Suppressor macrophage treated with lipopolysaccharide for 1 hour (primary cell): ENCODE measurements around the gene DENND4A.
A peak's percentile ranks its signal among the peaks of the same experiment; 100 is the strongest.
"Not testable (repeated sequence)": the region's sequence is repeated elsewhere in the genome, so short reads cannot be mapped to it uniquely, and the experiment has no call there.

Experiments used
- DNase-seq, 3 donors: peaks; one replicate each; pipeline ENCODE4 v3.0.0-alpha.2; 2020 to 2022

DENND4A gene

GRCh38 chr15:65623103-65623502, 169.0 kb downstream of the DENND4A start:
- DNase-seq = no peak

DNA sequence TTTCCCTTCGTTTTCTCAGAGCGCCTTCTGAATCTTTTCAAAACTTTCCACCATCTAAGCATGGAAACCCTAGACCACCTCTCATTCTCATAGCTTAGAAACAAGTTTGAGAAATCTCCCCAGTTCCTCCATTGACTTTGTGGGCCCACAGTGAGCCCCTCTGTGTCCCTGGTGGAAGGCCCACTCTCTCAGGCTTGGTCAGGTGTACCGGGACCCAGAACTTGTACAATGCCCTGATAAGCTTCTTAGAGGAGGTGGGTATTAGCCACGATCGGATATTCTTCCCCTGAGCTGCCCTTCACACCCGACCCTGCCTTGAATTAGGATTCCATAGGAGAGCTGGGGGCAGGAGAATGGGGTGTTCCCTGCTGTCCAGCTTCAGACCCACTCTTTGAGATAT, 170.5 kb downstream of the DENND4A start, which contains the start of gene SLC24A1:
SLC24A1 (plus strand) TSS at position 301 of the 400 bp plus-strand sequence. CDS start 2,143 bp downstream, outside the sequence.
- no peak for DNase-seq

DNA sequence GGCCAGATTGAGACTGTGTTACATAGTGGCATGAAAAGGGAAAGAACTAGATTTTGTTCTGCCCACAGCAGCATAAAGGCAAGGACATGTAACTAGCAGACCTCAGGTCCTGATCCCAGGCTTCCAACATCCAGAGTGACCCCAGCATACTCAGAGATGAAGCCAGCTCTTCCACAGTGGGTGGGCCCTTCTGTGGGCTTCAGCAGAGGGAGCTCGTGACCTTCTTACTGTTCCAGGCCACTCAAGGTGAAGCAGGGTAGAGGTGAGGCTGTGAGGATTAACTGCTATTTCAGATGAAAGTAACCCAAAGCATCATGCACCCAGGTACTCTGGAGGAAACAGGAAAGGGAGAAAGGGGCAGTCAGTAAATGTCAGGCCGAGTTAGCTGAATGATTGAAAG, 171.3 kb downstream of the DENND4A start:
- DNase-seq = no peak

DNA sequence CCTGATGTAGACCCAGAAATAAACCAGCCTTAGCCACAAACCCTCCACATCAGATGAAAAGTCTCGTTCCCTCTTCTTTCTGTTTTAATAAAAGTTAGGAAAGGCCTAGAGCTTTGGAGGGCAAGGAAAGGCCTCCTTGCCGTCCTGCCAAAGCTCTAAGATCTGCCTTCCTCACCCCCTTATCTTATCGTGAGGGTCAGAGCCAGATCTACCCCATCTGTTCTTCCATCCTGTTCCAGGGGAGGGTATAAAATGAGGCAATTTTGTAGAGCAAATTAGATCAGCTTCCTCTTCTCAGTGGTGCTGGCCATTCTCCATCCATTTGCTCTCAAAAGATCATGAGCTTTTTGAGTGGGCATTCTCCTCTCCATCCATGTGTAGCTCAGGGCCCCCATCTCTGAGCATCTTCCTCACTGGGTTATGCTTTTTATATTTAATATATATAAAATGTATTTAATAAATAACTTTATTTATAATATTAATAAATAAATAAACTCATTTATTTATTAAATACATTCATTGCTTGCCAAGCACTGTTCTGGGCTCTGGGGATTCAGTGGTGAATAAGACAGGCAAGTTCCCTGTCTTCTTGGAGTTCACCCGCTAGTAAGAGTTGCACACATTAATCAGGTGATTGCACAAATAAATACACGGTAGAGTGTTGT, 172.3 kb downstream of the DENND4A start:
- no peak for DNase-seq

- no peak for DNase-seq
Measured at GRCh38 chr15:65618560-65619109, 173.5 kb downstream of the DENND4A start.

- not testable (repeated sequence) for DNase-seq
Measured at GRCh38 chr15:65615887-65616286, 176.2 kb downstream of the DENND4A start.

DNA sequence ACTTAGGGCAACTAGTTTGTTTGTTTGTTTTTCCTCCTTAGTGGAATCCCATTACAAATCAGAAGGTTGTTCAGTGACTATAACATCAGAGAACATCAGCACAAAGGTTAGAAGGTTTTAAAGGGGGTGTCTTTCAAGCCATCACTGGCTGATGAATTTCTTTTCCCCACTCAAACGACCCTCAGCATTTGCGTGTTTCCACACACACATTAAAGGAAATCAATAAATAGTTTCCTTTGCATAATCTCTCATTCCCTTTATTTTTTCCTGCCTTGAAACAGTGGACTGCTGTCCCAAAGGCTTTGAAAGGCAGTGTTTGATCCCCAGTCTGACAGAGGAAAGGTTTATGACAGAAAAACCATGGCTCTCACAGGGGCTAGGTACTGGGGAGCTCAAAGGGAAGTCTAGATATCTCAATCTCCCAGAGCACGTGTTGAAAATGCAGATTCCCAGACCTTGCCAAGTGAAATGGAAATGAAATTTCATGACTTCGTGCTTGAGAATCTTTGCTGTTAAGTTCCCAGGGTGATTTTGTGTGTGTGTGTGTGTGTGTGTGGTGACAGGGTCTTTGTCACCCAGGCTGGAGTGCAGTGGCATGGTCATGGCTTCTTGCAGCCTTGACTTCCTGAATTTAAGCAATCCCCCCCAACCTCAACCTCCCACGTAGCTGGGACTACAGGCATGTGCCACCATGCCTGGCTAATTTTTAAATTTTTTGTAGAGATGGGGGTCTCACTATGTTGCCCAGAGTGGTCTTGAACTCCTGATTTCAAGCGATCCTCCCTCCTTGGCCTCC, 178.9 kb downstream of the DENND4A start:
- peak; percentile 46 to 53 (median 47) for DNase-seq

DNA sequence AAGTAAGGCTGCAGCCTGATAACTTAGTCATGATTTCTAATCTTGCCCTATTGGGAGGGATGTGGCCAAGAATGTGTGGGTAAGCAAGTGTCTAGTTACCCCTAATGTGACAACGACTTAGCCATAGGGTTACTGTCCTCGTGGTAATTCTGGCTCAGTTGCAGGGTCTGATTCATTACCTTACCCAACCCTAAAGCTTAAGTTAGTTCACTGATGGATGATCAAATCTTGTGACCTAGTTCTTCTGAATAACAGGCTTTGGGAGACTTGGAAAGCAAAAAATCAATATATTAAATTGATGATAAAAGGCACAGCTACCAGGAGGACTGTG, 179.5 kb downstream of the DENND4A start:
- DNase-seq = peak in 2 of 3 donors; percentile 43 to 61

GRCh38 chr15:65611888-65612615, 180.0 kb downstream of the DENND4A start:
- no peak for DNase-seq

DNA sequence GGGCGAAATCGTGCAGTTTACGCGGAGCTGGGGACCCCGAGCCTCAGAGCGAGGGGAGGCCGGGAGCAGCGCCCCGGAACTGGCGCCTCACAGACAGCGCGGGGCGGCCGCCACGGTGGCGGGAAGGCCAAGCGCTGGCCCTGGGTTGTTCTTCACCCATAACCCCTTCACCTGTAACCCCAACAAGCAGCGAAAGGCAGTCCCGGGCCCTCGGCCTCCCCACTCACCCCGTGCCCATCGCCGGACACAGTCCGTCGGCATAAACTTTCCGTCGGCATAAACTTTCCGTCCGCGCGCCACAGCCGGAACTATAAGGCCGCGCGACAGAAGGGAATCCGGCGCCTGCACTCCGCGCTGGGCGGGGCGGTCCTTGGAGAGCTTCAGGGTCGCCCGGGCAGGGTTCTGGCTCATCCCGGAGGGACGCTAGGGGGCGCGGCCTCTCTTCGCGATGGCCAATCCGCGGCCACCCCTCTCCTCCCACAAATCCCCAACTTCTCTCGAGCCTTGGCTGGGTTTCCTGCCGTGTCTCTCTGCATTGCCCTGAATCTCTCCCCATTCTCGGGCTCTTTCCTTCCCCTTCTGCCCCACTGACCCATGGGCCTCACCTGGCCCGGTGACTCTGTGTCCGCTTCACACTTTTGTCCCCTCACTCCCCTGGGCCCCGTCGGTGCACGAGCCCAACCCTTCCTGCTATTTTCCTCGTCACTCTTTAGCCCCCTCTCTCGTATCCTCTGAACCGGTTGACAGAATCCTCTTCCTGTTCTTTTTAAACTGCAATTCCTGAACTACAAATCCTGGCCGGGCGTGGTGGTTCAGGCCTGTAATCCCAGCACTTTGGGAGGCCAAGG, 181.0 kb downstream of the DENND4A start, which contains the start of gene INTS14:
INTS14 (minus strand) TSS at position 261 of the 848 bp plus-strand sequence. CDS start 3,751 bp downstream, outside the sequence.
- peak; percentile 98 to 100 (median 99) for DNase-seq
